GM18517 (cell line): ENCODE measurements around the gene ALS2CL.

Experiments
- ATAC-seq: cut with Tn5 transposase; IDR thresholded peaks from one replicate; pipeline ENCODE4 v1.9.1; 2021; ENCODE audit warnings: mild to moderate bottlenecking, moderate library complexity; ENCODE audit not compliant: unreplicated experiment

Gene ALS2CL

GRCh38 chr3:46667061-46667621 is 26.3 kb downstream of the ALS2CL start:
- no peak for ATAC-seq

GRCh38 chr3:46666453-46666845 is 27.0 kb downstream of the ALS2CL start:
- ATAC-seq, result no peak

- no peak for ATAC-seq
Observed at GRCh38 chr3:46665763-46666452, 27.6 kb downstream of the ALS2CL start.

GRCh38 chr3:46664971-46665762 is 28.3 kb downstream of the ALS2CL start:
- ATAC-seq, result no peak

GRCh38 chr3:46664188-46664970 is 29.1 kb downstream of the ALS2CL start:
- no peak for ATAC-seq

GRCh38 chr3:46663591-46664135 is 29.8 kb downstream of the ALS2CL start:
- no peak for ATAC-seq

GRCh38 chr3:46662771-46663551 is 30.5 kb downstream of the ALS2CL start:
- ATAC-seq, result no peak

- ATAC-seq, result no peak
Observed at GRCh38 chr3:46661776-46662766, 31.4 kb downstream of the ALS2CL start.

- no peak for ATAC-seq
Observed at GRCh38 chr3:46660543-46661523, 32.6 kb downstream of the ALS2CL start.

- ATAC-seq, result no peak
Observed at GRCh38 chr3:46660003-46660402, 33.5 kb downstream of the ALS2CL start.

GRCh38 chr3:46659285-46659684 is 34.2 kb downstream of the ALS2CL start:
- ATAC-seq, result no peak

- ATAC-seq, result no peak
Observed at GRCh38 chr3:46656778-46657556, 36.5 kb downstream of the ALS2CL start.

GRCh38 chr3:46655271-46655670 is 38.2 kb downstream of the ALS2CL start:
- no peak for ATAC-seq

- no peak for ATAC-seq
Observed at GRCh38 chr3:46651084-46651483, 42.4 kb downstream of the ALS2CL start.

GRCh38 chr3:46649436-46649835 is 44.0 kb downstream of the ALS2CL start:
- no peak for ATAC-seq

- ATAC-seq, result no peak
Observed at GRCh38 chr3:46648096-46648495, 45.4 kb downstream of the ALS2CL start.

- no peak for ATAC-seq
Observed at GRCh38 chr3:46646700-46647099, 46.8 kb downstream of the ALS2CL start.
